ENCODE measurements around the gene CTTN.
A peak's percentile ranks its signal among the peaks of the same experiment; 100 is the strongest.

Gene CTTN

DNA sequence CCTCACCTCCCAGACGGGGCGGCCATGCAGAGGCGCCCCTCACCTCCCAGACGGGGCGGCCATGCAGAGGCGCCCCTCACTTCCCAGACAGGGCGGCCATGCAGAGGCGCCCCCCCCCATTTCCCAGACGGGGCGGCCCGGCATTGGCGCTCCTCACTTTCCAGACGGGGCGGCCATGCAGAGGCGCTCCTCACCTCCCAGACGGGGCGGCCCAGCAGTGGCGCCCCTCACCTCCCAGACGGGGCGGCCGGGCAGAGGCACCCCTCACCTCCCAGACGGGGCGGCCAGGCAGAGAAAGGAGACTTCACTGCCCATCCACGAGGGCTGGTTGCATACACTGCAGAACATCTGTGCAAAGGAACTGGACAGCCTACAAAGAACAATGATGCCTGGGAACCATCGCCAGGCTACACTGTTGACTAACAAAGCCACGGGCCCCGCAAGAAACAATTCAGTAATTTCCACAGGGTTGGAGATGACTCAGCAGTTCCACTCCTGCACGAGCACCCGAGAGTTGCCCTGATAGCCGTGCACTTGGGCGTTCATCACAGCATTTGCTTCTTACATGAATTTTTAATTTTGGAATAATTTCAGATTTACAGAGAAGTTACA lies 58.7 kb downstream of the CTTN start:
- no peak for DNase-seq

DNA sequence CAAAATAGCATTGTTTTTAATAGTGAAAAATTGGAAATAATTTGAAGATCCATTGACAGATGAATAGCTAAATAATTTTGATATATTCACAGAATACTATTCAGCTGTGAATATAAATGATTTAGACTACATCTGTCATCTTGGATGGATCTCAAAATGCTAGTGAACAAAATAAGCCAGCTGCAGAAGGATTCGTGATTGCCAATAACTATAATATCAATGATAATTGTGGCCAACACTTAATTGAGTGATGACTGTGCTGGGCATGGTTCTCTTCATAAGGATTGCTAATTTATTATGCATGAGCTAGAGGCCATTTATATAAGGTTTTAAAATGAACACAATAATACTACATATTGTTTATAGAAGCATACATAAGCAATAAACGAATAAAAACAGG lies 60.4 kb downstream of the CTTN start:
- DNase-seq: no peak

DNA sequence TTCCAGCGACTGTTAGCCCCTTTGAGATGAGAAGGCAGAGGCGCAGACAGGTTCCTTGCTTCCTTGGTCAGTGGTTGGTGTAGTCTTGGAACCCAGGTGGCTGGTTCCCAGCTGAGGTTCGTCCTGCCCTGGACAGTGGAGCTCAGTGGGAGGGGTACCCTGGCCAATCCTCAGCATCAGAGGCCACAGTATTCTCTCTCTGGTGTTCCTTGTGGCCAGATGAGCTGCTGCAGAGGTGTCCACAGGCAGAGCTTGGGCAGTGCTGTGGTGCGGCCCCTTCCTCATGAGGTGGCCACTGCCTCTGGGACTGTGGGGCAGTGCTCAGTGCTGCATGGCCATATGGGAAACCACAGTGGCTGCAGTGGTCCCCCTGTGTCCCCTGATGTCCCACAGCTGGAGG lies 61.8 kb downstream of the CTTN start:
- no peak for DNase-seq

DNA sequence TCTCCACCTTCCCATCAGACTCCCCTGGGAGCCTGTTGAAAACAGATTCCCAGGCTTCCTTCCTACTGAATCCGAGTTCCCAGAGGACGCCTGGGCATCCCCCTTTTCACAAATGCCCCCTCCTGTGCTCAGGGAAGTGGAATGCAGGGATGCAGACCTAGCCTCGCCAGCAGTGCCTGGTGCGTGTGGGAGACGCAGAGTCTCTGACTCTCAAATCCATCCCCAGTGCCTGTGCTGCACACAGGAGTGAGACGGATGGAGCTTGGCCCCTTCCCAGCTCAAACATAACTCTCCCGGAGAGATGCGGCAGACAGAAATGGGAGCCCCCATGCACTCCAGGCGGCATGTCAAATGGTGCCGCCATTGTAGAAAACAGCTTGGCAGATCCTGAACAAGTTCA lies 62.6 kb downstream of the CTTN start:
- no peak for DNase-seq

DNA sequence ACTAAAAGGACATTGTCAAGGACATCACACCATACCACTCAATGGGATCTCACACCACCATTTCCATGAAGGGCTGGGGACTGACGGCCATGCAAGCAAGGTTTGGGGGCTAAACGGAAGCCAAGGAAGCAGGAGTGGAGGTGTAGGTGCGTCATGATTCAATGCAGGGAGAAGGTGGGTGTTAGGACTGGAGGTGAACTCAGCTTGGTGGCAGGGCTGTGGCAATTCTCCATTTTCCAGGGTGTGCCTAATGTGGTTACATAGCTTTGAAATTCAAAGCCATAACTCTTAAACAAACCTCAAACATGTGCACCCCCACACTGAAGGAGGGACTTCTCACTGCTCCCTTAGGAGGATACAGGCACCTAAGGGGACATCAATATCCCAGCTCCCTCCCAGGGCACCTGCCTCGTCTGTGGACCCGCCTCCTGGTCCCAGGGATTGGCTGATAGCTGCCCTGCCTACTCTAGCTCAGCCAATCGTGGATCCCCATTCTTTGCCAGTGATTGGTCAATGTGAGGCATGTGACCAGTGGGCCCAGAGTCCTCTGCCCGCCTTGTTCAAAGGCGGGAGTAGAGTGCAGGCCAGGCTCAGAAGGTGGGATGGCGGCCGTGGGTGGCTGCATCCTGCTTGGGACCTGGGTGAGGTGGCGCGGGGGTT lies 64.6 kb downstream of the CTTN start:
- no peak for DNase-seq

DNA sequence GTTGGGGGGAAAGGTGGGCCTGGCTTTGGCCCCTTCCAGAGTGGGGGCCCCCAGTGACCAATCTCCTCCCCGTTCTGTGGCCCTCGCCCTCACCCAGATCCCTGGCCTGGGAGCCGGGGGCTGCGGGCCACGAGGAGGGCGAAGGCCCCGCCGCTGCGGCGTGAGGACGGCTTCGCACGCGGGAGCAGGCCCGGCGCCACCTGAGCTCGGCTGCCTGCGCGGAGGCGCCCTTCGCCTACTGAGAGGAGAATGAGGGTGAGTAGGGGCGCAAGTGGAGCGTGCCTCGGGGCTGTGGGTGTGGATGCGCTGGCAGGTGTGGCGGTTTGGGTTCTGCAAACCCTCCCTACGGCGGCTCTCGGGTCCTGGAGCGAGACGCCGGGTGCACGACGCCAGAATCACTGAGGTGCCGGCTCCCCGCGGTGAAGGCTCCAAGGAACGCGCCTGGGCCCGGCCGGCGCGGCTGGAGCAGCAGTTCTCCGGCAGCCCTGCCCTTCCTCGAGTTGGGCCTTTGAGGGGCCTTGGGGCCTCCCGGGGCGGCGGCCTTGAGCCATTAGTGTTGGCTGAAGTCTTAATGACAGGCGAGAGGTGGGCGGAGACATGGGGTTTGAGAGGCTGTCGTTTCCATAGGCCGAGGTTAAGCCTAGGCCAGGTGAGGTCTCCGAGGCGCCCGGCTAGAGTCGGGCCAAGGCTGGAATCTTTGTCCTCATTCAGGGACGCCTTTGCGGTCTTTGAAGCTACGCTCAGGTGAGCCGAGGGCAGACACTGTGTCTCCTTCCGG lies 65.3 kb downstream of the CTTN start:
- no peak for DNase-seq

DNA sequence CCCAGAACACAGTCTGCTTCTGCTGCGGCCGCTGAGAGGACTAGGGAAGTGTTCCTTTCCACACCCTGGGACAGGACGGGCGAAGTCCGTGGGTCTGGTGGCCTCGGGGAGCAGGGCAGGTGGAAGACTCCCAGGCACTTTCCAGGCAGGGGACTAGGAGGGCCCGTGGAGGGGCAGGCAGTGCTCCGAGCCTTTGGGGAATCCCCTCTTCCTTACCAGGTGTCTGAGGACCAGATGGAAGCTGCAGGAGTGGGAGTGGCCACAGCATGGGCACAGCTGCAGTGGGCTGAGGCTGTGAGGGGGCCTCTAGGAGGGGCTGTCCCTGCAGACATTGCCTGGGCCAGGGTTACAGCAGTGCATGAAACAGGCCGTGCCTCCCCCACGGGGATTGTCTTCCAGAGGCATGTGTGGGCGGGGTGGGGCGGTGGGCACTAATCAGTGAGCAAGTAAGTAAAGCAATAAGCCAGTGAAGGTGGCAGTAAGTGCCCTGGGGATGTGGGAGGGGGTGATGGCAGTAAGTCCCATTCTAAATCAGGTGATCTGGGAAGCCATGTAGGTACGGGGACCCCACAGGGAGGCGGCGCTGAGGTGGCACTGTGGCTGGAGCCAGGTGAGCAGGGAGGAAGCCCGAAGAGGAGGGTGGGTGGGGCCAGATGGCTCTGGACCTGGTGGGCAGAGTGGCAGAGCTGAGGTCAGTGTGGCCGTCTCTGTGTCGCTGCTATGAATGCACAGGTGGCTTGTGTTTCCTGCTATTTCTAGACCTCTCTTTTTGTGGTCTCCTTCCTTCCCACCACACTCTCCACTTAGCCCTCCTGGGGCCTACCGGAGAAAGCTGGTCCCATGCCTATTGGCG lies 66.4 kb downstream of the CTTN start:
- DNase-seq: no peak

DNA sequence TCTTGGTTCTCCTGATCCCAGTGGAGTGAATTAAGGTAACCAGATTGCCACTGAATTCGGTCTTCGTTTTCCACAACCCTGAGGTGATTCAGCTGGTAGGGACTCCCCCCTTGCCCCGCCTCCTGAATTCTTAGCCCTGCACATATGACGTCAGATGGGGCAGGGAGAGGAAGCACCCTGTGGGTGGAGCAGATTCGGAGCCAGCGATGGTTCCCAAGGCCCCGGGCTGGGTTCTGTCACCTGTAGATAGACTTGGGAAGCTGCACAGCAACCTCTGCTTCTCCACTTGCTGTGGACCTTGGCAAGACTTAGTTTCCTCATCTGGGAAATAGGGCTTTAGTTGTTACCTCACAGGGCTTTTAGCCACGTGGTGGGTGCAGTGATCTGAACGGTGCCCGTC lies 67.8 kb downstream of the CTTN start:
- DNase-seq: no peak

DNA sequence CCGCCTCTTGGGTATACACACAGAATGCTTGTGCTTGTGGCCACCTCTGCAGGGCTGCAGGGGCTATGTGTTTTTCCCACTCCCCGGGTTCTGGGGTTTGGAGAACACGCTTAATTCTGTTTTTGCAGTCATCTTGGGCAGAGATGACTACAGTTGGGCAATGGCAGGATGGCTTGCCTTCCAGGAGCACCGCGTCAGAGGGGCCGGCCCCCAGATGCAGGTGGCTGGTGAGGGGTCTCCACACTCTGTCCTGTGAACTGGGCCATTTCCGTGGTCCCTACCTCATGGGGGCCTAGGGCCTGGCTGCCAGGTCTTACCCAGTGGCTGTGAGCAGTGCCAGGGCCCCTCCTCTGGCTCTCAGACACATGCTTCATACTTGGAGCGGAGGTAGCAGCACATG lies 68.3 kb downstream of the CTTN start:
- no peak for DNase-seq

DNA sequence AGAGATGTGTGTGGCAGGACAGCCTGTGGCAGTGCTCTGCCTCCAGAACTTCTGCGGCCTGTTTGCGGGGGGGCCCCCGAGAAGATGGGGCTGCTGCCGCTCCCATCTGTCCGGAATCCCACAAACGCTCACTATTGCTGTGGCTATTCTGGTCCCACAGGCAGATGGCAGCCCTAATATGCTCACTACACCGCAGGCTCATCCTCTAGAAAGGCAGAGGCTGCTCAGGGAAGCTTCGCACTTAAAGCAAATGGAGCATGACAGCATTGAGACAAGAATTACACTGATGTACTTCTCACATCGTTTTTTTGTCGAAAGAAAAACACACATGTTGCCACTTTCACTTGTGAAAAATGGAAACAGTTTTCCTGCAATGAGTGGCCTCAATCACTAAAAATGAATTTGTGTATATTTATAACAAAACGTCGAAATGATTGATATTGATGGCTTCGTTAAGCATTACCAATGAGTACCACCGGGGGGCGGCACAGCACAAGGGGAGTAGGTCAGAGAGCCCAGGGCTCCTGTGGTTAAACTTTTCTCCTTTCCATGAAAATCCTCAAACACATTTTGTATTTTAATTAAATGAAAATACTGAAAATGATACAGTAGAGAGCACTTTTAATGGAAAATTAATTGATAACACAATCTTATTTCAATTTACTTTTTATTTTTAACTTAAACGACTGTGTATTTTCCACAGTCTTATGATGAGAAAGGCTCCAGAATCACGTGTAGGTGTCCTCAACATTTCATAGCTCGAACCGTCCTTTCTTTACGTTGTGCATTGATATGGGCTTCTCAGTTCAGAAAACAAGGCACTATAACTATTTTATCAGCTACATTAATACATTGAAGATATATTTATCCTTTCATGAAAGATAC lies 69.1 kb downstream of the CTTN start:
- peak; percentile 69 to 79 for DNase-seq

DNA sequence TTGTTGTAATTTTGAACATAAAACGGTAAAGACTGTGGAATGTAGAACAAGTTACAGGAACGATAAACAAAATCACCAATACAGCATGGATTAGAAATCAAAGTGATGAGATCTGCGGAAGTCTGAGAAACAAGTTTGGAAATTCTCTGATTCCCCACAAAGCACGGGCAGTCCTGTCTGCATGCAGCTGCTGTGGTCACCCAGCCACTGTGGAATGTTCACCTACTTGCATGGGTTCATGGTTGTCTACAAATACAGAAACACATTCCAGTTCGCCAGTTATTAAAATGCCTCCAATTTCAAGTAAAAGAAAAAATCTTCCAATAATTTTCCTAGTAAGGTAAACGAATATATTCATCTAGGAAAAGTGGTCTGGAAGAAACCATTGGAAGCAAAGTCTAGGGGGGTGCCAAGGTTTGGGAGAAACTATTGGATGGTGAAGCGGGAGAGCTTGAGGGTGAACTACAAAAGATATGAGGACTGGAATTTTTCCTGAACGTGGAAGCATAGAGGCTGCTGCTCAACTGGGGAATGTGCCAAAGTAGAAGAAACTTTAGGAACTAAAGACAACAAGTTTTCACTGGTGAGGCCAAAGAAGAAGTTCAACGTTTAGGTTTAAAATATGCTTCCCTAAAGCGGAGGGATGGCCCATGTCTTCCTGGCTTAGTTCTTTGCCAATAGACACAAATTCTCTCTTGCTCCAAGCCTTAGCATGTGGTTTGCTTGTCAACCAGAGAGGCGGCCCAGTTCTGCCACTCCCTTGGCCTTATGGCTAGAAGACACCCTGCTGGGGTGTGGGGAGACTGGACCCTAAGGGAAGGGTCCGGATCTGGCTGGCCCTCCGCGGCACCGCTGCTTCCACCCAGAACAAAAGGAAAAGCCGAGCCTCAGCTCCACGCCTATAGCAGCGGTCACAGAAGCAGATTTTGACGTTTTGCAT lies 70.2 kb downstream of the CTTN start:
- DNase-seq: no peak

DNA sequence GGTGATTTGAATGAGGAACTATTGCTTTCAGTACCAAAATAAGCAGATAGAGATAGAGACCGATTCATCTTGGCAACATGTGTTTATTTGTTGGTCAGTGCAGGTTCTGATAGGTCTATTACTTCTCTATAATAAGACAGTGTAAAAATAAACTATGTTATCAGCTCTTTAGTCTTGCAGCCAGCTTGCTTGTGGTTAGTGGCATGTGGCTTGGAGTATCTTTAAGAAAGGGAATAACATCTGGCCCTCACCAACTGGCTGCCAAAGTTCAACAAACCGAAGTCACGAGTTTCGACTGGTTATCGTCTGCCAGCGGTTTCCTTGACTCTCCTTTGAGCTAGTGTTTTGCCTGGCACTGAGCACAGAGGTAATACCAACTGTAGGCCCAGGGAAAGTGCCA lies 71.8 kb downstream of the CTTN start:
- DNase-seq: no peak

DNA sequence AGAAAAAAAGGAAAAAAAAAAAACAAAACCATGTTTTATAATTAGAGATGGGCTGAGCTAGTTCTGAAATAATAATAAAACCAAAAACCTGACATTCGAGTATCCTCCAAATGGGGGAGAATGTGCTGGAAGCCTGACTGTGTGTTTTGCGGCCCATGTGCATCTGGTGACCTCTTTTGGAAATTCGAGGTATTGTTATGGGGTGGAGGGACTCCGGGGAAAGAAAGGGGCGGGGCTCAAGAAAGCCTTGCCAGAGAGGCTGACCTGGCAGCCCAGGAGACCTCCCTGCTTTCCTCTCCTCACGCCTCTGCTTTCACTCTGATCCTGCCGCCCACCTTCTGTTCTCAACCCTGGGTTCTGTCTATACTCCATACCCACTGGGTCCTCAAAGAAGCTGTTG lies 72.9 kb downstream of the CTTN start:
- DNase-seq: no peak

DNA sequence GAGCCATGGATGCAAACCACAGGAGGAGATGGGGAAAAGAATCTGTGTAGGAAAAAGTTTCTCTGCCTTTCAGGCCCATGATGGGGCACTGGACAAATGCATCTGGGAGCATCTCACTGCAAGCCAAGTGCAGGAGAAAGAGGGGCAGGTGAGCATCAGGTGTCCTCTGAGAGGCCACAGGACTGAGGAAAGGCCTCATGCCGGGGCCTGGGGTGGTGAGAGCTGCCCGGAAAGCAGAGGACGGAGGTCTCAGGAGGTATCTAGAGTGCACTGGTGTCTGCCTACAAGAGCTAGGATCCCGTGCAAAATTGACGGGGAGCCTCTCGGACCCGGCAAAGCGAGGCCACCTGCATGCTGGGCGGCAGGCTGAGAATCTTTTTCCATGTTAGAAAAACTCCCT lies 73.9 kb downstream of the CTTN start:
- no peak for DNase-seq

DNA sequence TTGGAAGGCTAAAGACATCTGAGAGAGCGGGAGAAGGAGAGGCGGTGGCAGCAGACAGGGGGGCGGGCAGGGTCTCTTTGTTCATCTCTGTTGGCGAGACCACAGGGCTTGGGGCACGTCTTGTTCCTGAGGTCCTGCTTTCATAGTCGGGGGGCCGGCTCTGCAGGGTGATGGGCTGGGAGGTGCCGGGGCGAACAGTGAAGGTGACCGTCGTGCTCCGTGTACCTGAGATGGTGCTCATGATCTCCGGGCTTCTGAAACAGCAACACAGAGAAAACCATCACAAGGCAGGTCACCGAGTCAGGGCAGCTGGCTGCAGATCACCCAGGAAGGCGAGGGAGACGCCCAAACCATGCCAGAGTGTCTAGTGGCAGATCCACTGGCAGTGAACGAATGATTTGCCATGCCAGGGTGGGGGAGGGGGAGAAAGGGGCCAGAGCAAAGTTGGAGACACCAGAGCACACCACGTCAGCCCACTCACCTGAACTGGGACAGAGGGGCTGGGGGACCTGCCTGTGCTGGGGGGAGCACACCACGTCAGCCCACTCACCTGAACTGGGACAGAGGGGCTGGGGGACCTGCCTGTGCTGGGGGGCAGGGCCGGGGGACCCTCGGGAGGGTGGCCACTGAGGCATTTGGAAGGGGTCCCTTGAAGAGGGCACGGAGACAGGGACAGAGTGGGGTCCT lies 75.0 kb downstream of the CTTN start:
- no peak for DNase-seq

DNA sequence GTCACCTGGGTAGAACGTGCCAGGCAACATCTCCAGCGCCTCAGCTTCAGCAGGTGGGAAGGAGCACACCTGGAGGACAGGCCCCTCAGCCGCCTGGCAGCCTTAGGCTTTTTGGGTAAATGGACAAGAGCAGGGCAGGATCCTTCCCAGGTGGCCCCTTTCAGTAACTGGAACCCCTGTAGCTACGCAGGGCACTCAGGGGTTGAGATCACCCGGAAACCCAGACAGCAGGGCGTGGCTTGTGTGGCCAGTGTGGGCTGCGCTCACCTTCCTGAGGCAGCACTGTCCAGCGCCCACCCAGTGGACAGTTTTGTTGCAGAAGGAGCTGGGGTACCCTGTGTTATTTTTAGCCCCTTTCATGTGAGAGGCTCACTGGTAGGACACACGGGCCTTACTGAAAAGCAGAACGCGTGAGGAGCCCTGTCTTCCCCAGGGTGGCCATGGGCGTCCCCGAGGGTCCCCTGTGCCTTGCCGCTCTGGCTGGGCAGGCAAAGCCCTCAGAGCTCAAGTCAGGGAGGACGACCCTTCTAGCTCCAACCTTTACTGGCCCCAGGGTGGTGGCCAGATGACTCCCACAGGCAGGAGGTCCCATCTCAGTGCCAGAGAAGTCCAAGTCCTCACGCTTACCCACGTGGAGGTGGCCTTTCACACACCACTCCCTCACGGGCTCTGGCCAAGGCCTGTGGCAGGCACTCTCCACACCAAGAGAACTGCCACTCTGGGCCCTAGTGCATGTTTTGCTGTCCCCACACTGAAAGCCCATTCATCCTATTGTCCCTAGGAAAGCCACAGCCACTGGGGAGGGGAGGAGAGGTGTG lies 75.8 kb downstream of the CTTN start:
- DNase-seq: no peak

DNA sequence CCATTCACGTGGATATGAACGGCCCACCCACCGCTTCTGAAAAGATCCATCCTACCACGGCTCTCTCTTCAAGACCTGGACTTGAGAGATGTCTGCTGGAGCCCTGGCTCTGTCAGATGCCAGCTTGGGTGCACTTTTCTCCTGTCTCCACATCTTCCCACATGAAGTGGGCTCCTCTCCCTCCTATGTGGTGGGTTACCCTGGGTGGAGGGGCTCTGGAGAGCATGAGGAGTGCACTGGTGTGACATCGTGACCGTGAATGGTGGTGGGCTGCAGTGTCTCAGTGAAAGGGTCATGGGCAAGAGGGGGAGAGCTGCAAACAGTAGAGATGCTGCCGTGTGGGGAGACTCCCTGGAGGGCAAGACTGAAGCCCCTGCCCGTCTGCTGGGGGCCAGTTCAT lies 76.4 kb downstream of the CTTN start:
- no peak for DNase-seq

DNA sequence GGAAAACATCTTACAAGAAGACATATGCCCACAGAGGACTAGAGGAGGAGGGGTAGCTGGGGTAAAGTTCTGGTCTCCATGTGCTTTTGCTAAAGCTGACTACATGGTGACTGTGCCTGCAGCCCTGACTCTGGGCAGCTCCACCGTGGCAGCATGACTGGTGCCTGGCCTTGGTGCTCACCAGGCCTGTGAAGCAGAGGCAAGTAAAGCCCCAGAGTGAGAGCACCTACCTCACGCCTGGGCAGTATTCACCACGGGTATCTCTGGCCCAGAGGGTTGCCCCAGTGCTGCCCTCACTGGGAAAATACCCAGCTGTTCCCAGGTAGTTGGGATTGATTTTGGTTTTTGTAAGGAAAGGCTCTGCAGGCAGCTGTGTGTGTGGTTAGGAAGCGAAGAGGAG lies 78.3 kb downstream of the CTTN start:
- no peak for DNase-seq

DNA sequence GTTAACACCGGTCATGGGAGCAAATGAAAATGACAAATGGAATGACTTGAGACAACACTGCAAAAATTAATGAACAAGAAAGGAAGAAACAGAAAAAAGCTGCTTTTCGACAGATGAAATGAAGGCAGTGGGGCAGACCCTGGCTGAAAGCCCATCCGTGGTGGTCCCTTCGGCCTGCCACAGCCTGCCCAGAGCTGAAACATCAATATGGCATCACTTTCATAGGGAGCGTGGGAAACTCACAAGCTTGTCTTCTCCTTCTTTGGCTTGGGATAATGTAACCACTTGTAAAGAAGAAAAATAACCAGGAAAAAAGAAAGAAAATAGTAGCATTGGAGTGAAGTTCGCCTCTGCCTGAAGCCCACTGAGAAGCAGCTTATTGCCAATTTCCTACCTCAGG lies 78.8 kb downstream of the CTTN start:
- no peak for DNase-seq

DNA sequence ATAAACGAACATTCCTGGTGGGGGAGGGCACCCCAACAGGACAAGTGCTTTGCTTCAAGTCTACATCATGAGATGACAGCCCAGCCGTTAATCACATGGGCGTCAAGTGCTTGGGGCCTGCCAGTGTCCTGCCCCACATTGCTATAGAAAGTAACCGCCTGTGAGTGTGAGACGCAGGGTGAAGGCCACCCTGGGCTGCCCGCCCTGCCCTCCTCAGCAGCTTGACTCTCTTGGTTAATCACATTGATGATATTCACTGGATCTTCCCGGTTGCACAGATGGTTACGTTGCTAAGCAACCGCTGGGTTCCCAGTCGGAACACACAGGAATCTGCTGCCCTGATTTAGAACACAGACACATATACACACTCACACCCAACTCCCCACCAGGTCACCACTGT lies 79.3 kb downstream of the CTTN start:
- DNase-seq: no peak
